ENCODE measurements around the gene LMF1. TPM values are rescaled to one million over a fixed set of nuclear protein-coding genes. Genes with fewer than 3 reads are reported as not detected.

LMF1 gene
- total RNA-seq, 1 donor from 2014 or later, result 3.6 TPM

- no peak for DNase-seq (ENCODE audit: low read depth in 2 of 2)
These were observed 56.9 kb downstream of the LMF1 start for GRCh38 chr16:913817-914439.

- DNase-seq (ENCODE audit: low read depth in 2 of 2), result no peak
These were observed 57.8 kb downstream of the LMF1 start for GRCh38 chr16:912684-913613.

GRCh38 chr16:912322-912683 is 58.5 kb downstream of the LMF1 start:
- DNase-seq (ENCODE audit: low read depth in 2 of 2), result no peak

- DNase-seq (ENCODE audit: low read depth in 2 of 2), result no peak
These were observed 59.0 kb downstream of the LMF1 start for GRCh38 chr16:911604-912321.

GRCh38 chr16:911101-911500 is 59.7 kb downstream of the LMF1 start:
- DNase-seq (ENCODE audit: low read depth in 2 of 2), result no peak

- no peak for DNase-seq (ENCODE audit: low read depth in 2 of 2)
These were observed 60.6 kb downstream of the LMF1 start for GRCh38 chr16:910181-910580.

- DNase-seq (ENCODE audit: low read depth in 2 of 2), result no peak
These were observed 61.3 kb downstream of the LMF1 start for GRCh38 chr16:909281-910000.

GRCh38 chr16:908526-909155 is 62.1 kb downstream of the LMF1 start:
- DNase-seq (ENCODE audit: low read depth in 2 of 2), result no peak

GRCh38 chr16:907842-908241 is 62.9 kb downstream of the LMF1 start:
- DNase-seq (ENCODE audit: low read depth in 2 of 2), result no peak

- no peak for DNase-seq (ENCODE audit: low read depth in 2 of 2)
These were observed 63.4 kb downstream of the LMF1 start for GRCh38 chr16:907361-907760.

GRCh38 chr16:906296-906695 is 64.5 kb downstream of the LMF1 start:
- DNase-seq (ENCODE audit: low read depth in 2 of 2), result no peak

- DNase-seq (ENCODE audit: low read depth in 2 of 2), result no peak
These were observed 68.8 kb downstream of the LMF1 start for GRCh38 chr16:901715-902601.

GRCh38 chr16:901149-901548 is 69.6 kb downstream of the LMF1 start:
- DNase-seq (ENCODE audit: low read depth in 2 of 2), result no peak

- DNase-seq (ENCODE audit: low read depth in 2 of 2), result no peak
These were observed 70.6 kb downstream of the LMF1 start for GRCh38 chr16:900211-900610.

GRCh38 chr16:899683-900060 is 71.1 kb downstream of the LMF1 start:
- no peak for DNase-seq (ENCODE audit: low read depth in 2 of 2)

GRCh38 chr16:898761-899682 is 71.8 kb downstream of the LMF1 start:
- DNase-seq (ENCODE audit: low read depth in 2 of 2), result no peak

GRCh38 chr16:898216-898615 is 72.6 kb downstream of the LMF1 start:
- DNase-seq (ENCODE audit: low read depth in 2 of 2), result no peak

- DNase-seq (ENCODE audit: low read depth in 2 of 2), result no peak
These were observed 73.1 kb downstream of the LMF1 start for GRCh38 chr16:897701-898100.

GRCh38 chr16:897200-897543 is 73.6 kb downstream of the LMF1 start:
- DNase-seq (ENCODE audit: low read depth in 2 of 2), result no peak
